WTC11 (cell line): ENCODE measurements around the gene MRPS21. TPM values are rescaled to one million over a fixed set of nuclear protein-coding genes. Genes with fewer than 3 reads are reported as not detected.

ENCODE experiments used
- ATAC-seq: fragments of 200-7000 bp; cut with Tn5 transposase; 2 replicates; pipeline ENCODE4 v1.10.0; 2021; ENCODE audit warnings: mild to moderate bottlenecking, moderate library complexity
- CTCF ChIA-PET: fragments of 300-600 bp; sonication (Branson Sonifier 250); formaldehyde crosslinking; loops from one replicate; lab custom pipeline; 2021; ENCODE audit warnings: antibody characterized with exemption; lab: Charles Lee
- POLR2A ChIA-PET: fragments of 350-600 bp; sonication (Branson Sonifier 250); formaldehyde crosslinking; loops from one replicate; lab custom pipeline; 2021; ENCODE audit warnings: antibody characterized with exemption; lab: Charles Lee
- DNase-seq: peaks from one replicate; pipeline ENCODE4 v3.0.0; 2021; ENCODE audit warnings: low spot score
- H3K27ac Mint-ChIP-seq: 2 replicates; pipeline ENCODE4 v1.8.0; 2021; ENCODE audit warnings: mixed read lengths
- H3K27me3 Mint-ChIP-seq: 2 replicates; pipeline ENCODE4 v1.8.0; 2021; ENCODE audit warnings: low read depth, mild to moderate bottlenecking, moderate library complexity, mixed read lengths
- H3K36me3 Mint-ChIP-seq: 2 replicates; pipeline ENCODE4 v1.8.0; 2021; ENCODE audit warnings: mixed read lengths
- H3K4me1 Mint-ChIP-seq: 2 replicates; pipeline ENCODE4 v1.8.0; 2022; ENCODE audit warnings: mixed read lengths
- H3K4me3 Mint-ChIP-seq: 2 replicates; pipeline ENCODE4 v1.8.0; 2021; ENCODE audit warnings: mild to moderate bottlenecking, moderate library complexity, mixed read lengths
- H3K9me3 Mint-ChIP-seq: 2 replicates; pipeline ENCODE4 v1.8.0; 2021; ENCODE audit warnings: mixed read lengths
- AR ChIP-seq: fragments of 250-450 bp; sonication (Bioruptor Pico); IDR thresholded peaks from 2 replicates; pipeline ENCODE4 v1.9.0; 2021; ENCODE audit warnings: mild to moderate bottlenecking
- ARID4B ChIP-seq: sonication (generic); formaldehyde crosslinking; IDR thresholded peaks from 2 replicates; pipeline ENCODE4 v1.8.0; 2023; ENCODE audit warnings: missing genetic modification reagents, mild to moderate bottlenecking, borderline replicate concordance
- ATF3 ChIP-seq: sonication (generic); formaldehyde crosslinking; conservative IDR thresholded peaks from 2 replicates; pipeline ENCODE4 v1.8.1; 2022; ENCODE audit warnings: mild to moderate bottlenecking, missing genetic modification reagents
- E2F1 ChIP-seq: sonication (generic); formaldehyde crosslinking; IDR thresholded peaks from 2 replicates; pipeline ENCODE4 v1.8.0; 2022; ENCODE audit warnings: mild to moderate bottlenecking, missing genetic modification reagents
- FOXJ3 ChIP-seq: sonication (generic); formaldehyde crosslinking; IDR thresholded peaks from 2 replicates; pipeline ENCODE4 v1.9.0; 2021; ENCODE audit warnings: missing genetic modification reagents, mild to moderate bottlenecking, borderline replicate concordance
- FOXK1 ChIP-seq: sonication (generic); formaldehyde crosslinking; IDR thresholded peaks from 2 replicates; pipeline ENCODE4 v1.8.0; 2022; ENCODE audit warnings: mild to moderate bottlenecking, moderate library complexity, missing genetic modification reagents
- GRHL2 ChIP-seq: fragments of 250-450 bp; sonication (Bioruptor Pico); IDR thresholded peaks from 2 replicates; pipeline ENCODE4 v1.8.0; 2022; ENCODE audit warnings: mild to moderate bottlenecking, moderate library complexity; ENCODE audit not compliant: insufficient replicate concordance, severe bottlenecking
- GTF2I ChIP-seq: fragments of 250-450 bp; sonication (Bioruptor Pico); conservative IDR thresholded peaks from 2 replicates; pipeline ENCODE4 v1.4.0; 2021; ENCODE audit warnings: mild to moderate bottlenecking
- JAZF1 ChIP-seq: fragments of 250-450 bp; sonication (Bioruptor Pico); IDR thresholded peaks from 2 replicates; pipeline ENCODE4 v1.9.0; 2021; ENCODE audit warnings: moderate library complexity, mild to moderate bottlenecking, inconsistent platforms
- MXD4 ChIP-seq: fragments of 250-450 bp; sonication (Bioruptor Pico); IDR thresholded peaks from 2 replicates; pipeline ENCODE4 v1.8.0; 2021; ENCODE audit warnings: mild to moderate bottlenecking, moderate library complexity, borderline replicate concordance
- NR2C2 ChIP-seq: sonication (generic); formaldehyde crosslinking; IDR thresholded peaks from 2 replicates; pipeline ENCODE4 v1.8.0; 2022; ENCODE audit warnings: mild to moderate bottlenecking, missing genetic modification reagents
- SOX15 ChIP-seq: fragments of 250-450 bp; sonication (Bioruptor Pico); IDR thresholded peaks from 2 replicates; pipeline ENCODE4 v1.9.0; 2021; ENCODE audit warnings: mild to moderate bottlenecking
- STAT6 ChIP-seq: sonication (generic); formaldehyde crosslinking; conservative IDR thresholded peaks from 2 replicates; pipeline ENCODE4 v1.8.1; 2023; ENCODE audit warnings: mild to moderate bottlenecking, low read depth, missing genetic modification reagents, moderate library complexity
- ZMAT4 ChIP-seq: fragments of 250-450 bp; sonication (Bioruptor Pico); IDR thresholded peaks from 2 replicates; pipeline ENCODE4 v1.9.0; 2021; ENCODE audit warnings: mild to moderate bottlenecking
- ZNF232 ChIP-seq: sonication (generic); formaldehyde crosslinking; IDR thresholded peaks from 2 replicates; pipeline ENCODE4 v1.8.0; 2022; ENCODE audit warnings: mild to moderate bottlenecking, missing genetic modification reagents
- ZNF416 ChIP-seq: fragments of 250-450 bp; sonication (Bioruptor Pico); IDR thresholded peaks from 2 replicates; pipeline ENCODE4 v1.9.0; 2021; ENCODE audit warnings: mild to moderate bottlenecking, inconsistent platforms
- ZNF425 ChIP-seq: fragments of 250-450 bp; sonication (Bioruptor Pico); conservative IDR thresholded peaks from 2 replicates; pipeline ENCODE4 v1.9.0; 2021; ENCODE audit warnings: mild to moderate bottlenecking
- total RNA-seq: library from RNA; stranded (reverse); gene quantifications from 3 replicates; pipeline ENCODE4 v1.2.3, GENCODE V29; 2021

MRPS21 gene
- total RNA-seq, 1 experiment from 2014 or later: 105 TPM

- CTCF ChIA-PET: interaction anchor here (2.6 to 7.6 kb wide), 2 partner anchors 10 to 28 kb away, joined by 45 to 123 read pairs; partner anchors contain the start of genes C1orf54 and CA14
- Mint-ChIP-seq H3K27ac (peak overlapping the region; percentile 16; the same call in 1 of the 2 replicates), H3K4me3 (peak overlapping the region; percentile 91), H3K4me1 (peaks cover 22% of the 10 kb centered on the region), H3K27me3 (peaks cover 36% of the 10 kb centered on the region), H3K36me3 (peaks cover 18% of the 10 kb centered on the region), H3K9me3 (no peaks in the 10 kb centered on the region)
- POLR2A ChIA-PET: interaction anchor here (0.6 to 2.8 kb wide), 5 partner anchors 8 to 395 kb away, joined by 4 to 12 read pairs (median 5); partner anchors contain the start of genes APH1A, CA14 and RPRD2
- ATAC-seq (no peak), DNase-seq (no peak)
- no peak for TF ChIP-seq GRHL2
- no peak for TF ChIP-seq ATF3 (CRISPR knock-in tag)
- no peak for TF ChIP-seq FOXJ3 (CRISPR knock-in tag)
- no peak for TF ChIP-seq MXD4
- no peak for TF ChIP-seq STAT6 (CRISPR knock-in tag)
- no peak for TF ChIP-seq NR2C2 (CRISPR knock-in tag)
- TF ChIP-seq ZNF425 (CRISPR knock-in tag): no peak
- TF ChIP-seq ZNF232 (CRISPR knock-in tag): no peak
- no peak for TF ChIP-seq AR (CRISPR knock-in tag)
- no peak for TF ChIP-seq FOXK1
These were observed 10.4 kb upstream of the MRPS21 start for GRCh38 chr1:150283260-150283659.

- CTCF ChIA-PET: no interaction called here
- H3K4me1 Mint-ChIP-seq: peaks cover 9% of the 10 kb centered on the region
- TF ChIP-seq GTF2I (CRISPR knock-in tag) (no peak), ZNF232 (CRISPR knock-in tag) (no peak), SOX15 (CRISPR knock-in tag) (no peak), ZNF416 (no peak), MXD4 (no peak), ZMAT4 (CRISPR knock-in tag) (no peak), AR (CRISPR knock-in tag) (no peak), JAZF1 (no peak), ARID4B (no peak), E2F1 (CRISPR knock-in tag) (no peak)
These were observed 5.3 kb upstream of the MRPS21 start for GRCh38 chr1:150288382-150288781.

More at GRCh38 chr1:150288382-150288781, 5.3 kb upstream of the MRPS21 start:
- Mint-ChIP-seq H3K27ac (no peak overlapping the region), H3K27me3 (peaks cover 17% of the 10 kb centered on the region), H3K9me3 (no peaks in the 10 kb centered on the region), H3K36me3 (peaks cover 16% of the 10 kb centered on the region), H3K4me3 (no peak overlapping the region)
- ATAC-seq (no peak), DNase-seq (no peak)
- POLR2A ChIA-PET: no interaction called here
